Stimulated activated CD8-positive, alpha-beta memory T cell treated with anti-CD3 and anti-CD28 coated beads, Interleukin-12 subunit alpha, Interleukin-12 subunit beta, amount 100 ng/mL, for 24 hours (primary cell): Measurements from ENCODE around the gene ZFP90.
A peak's percentile ranks its signal among the peaks of the same experiment; 100 is the strongest.
"Not testable (repeated sequence)": the region's sequence is repeated elsewhere in the genome, so short reads cannot be mapped to it uniquely, and the experiment has no call there.

Experiments used
- DNase-seq: peaks from one replicate; pipeline ENCODE4 v3.0.0-alpha.2; 2020; ENCODE audit errors: extremely low read depth

The ZFP90 gene

GRCh38 chr16:68517606-68518166 lies 21.4 kb upstream of the ZFP90 start:
- no peak for DNase-seq

GRCh38 chr16:68519225-68519745 lies 19.8 kb upstream of the ZFP90 start:
- DNase-seq = no peak

GRCh38 chr16:68520649-68521086 lies 18.4 kb upstream of the ZFP90 start:
- DNase-seq = peak; percentile 75

GRCh38 chr16:68524069-68524820 lies 14.8 kb upstream of the ZFP90 start:
- DNase-seq = no peak

- DNase-seq = no peak
These were observed 12.8 kb upstream of the ZFP90 start for GRCh38 chr16:68526143-68526781.

GRCh38 chr16:68526782-68527145 lies 12.3 kb upstream of the ZFP90 start:
- no peak for DNase-seq

- no peak for DNase-seq
These were observed 10.9 kb upstream of the ZFP90 start for GRCh38 chr16:68528233-68528632.

- peak; percentile 54 for DNase-seq
These were observed 10.3 kb upstream of the ZFP90 start for GRCh38 chr16:68528686-68529379.

GRCh38 chr16:68529608-68529930 lies 9.5 kb upstream of the ZFP90 start:
- DNase-seq = no peak

GRCh38 chr16:68529931-68530701 lies 9.0 kb upstream of the ZFP90 start:
- peak; percentile 77 for DNase-seq

- no peak for DNase-seq
These were observed 5.2 kb upstream of the ZFP90 start for GRCh38 chr16:68533937-68534336.

- no peak for DNase-seq
These were observed 3.8 kb upstream of the ZFP90 start for GRCh38 chr16:68535331-68535730.

- DNase-seq = no peak
These were observed 684 bp downstream of the ZFP90 start for GRCh38 chr16:68539711-68540239.

- no peak for DNase-seq
These were observed 9.9 kb downstream of the ZFP90 start for GRCh38 chr16:68548947-68549346.

GRCh38 chr16:68553186-68553585 lies 14.1 kb downstream of the ZFP90 start:
- no peak for DNase-seq

- DNase-seq = not testable (repeated sequence)
These were observed 21.2 kb downstream of the ZFP90 start for GRCh38 chr16:68560341-68560740.

- no peak for DNase-seq
These were observed 24.7 kb downstream of the ZFP90 start for GRCh38 chr16:68563631-68564381.

GRCh38 chr16:68564382-68564985 lies 25.4 kb downstream of the ZFP90 start:
- no peak for DNase-seq

GRCh38 chr16:68574479-68574878 lies 35.4 kb downstream of the ZFP90 start:
- no peak for DNase-seq

GRCh38 chr16:68575082-68575481 lies 36.0 kb downstream of the ZFP90 start:
- DNase-seq = no peak
